Lower leg skin (tissue), 3 donors: ENCODE data around the gene SENP2.

ENCODE experiments used
- CTCF ChIP-seq, 3 donors: fragments of 450-650 bp; IDR thresholded peaks; one replicate each; pipeline ENCODE4 v1.5.1; 2016; ENCODE audit warnings: antibody characterized with exemption in 3 of 3, mild to moderate bottlenecking in 3 of 3, moderate library complexity in 2 of 3
- POLR2A ChIP-seq, 2 donors: fragments of 450-650 bp; IDR thresholded peaks; one replicate each; pipeline ENCODE4 v1.6.1; 2016 to 2017; ENCODE audit warnings: antibody characterized with exemption in 2 of 2, mild to moderate bottlenecking in 1 of 2, moderate library complexity in 1 of 2

DNA sequence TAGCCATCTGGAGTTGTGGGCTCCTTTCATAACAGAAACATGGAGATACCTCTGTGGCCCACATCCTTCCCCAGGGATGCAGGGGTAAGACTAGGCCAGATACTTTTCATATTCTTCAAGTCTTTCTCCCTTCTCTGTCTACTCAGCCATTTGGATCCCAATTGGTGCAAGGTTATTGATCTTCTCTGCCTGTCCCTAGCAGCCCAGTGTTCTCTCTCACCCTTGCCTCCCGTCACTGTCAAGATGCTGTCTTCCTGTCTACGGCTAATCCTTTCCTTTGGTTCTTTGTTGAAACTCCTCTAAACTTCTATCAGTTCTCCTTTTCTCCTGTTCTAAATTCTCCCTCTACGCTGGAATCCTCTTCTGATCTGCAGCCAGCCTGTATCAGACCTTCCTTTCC is 51.3 kb downstream of the SENP2 start:
- TF ChIP-seq CTCF (IDR thresholded peaks at IDR 0.05) (no peak), POLR2A (IDR thresholded peaks at IDR 0.05) (no peak)
